GM19023 (cell line): ENCODE data around the gene C3orf70.

ENCODE experiments used
- ATAC-seq: cut with Tn5 transposase; IDR thresholded peaks from one replicate; pipeline ENCODE4 v1.9.1; 2021; ENCODE audit warnings: mild to moderate bottlenecking, moderate library complexity; ENCODE audit not compliant: unreplicated experiment

The C3orf70 gene

DNA sequence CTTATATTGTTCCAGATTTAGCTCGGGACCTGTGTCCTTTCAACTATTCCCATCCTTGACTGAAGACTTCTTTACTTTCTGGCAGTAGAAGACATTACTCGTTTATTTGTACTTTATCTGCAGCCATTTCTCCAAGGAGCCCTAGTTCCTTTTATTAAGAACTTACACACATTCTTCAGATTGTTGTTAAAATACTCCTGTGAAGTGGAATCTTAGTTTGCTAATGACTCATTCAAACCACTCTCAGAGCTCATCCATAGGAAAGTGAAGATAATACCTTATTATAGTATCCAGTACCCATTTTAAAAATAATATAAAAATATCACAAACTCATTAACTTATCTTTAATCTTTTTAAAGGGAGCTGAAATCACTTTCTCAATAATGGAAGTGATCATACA is 63.5 kb downstream of the C3orf70 start:
- ATAC-seq: no peak

- ATAC-seq: no peak
These were observed 65.4 kb downstream of the C3orf70 start for GRCh38 chr3:185087419-185087818.

DNA sequence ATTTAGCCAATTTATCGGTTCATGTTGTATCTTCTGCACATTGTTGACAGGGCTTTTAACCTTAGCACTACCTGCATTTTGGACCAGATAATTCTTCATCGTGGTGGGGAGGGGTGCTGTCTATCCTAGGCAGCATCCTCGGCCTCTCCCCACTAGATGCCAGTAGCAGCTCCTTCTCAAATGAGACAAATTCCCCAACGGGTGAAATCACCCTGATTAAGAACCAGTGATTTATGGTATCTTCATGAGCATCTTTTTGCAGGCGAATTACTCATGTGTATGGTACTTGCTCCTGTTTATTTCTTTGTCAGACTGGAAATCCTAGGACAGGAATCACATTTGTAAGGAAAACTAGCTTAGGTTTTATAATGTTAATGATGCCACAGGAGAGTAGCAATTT is 68.0 kb downstream of the C3orf70 start:
- no peak for ATAC-seq

- no peak for ATAC-seq
These were observed 68.5 kb downstream of the C3orf70 start for GRCh38 chr3:185084402-185084801.

DNA sequence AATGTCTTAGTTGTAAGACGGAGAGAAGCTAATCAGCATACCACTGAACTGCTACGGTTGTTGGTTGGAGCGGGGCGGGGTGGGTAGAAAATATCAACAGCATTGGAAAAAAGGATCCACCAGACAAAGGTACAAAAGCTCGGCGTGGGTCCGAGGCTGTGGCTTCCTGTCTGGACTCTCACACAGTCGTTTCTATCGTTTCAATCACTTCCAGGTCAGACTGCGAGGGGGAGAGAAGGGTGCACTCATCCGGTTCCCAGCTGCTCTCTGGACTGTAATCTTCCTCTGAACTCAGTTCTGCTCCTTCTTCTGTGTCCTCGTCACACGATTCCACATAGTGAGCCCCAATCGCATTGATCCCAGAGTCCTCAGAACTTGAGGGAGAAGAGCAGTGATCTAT is 70.0 kb downstream of the C3orf70 start:
- no peak for ATAC-seq

GRCh38 chr3:185082149-185082548 is 70.7 kb downstream of the C3orf70 start:
- ATAC-seq: no peak

GRCh38 chr3:185081521-185081920 is 71.3 kb downstream of the C3orf70 start:
- no peak for ATAC-seq

DNA sequence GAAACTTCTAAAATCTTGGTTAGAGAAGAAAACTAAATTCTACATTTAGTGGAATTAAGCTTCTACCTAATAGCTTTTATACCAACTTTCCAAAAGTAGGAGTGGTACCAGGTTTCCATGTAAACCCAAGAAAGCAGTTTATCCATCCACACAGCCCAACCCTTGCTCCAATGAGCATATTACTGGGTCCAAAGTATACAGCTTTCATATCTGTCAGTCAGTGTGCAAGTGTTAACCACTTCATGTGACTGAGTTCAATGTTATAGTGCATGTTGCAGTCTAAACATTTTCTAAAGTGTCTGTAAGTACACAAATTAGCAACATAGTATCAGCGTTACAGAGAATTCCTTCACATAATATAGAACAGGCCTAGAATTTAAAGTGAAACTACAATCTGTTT is 73.2 kb downstream of the C3orf70 start:
- no peak for ATAC-seq

DNA sequence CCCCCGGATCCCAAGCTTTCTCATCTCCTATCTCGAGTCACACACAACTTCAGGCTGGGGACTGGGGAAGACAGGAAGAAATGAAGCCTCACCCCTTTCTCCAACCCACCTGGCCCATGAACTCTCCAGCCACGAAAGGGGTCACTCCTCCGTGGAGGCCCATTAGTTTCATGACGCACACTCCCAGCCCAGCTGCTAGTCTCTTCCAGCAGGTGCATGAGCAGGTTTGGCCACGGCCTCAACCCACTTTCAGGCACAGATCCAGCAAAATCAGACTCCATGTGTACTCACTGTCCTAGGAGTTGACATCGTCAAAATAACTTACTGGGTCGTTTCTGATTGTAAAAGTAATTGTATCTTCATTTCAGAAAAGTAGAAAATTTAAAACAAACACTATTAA is 76.6 kb downstream of the C3orf70 start:
- ATAC-seq: no peak

GRCh38 chr3:185075547-185075946 is 77.3 kb downstream of the C3orf70 start:
- ATAC-seq: no peak

- no peak for ATAC-seq
These were observed 81.5 kb downstream of the C3orf70 start for GRCh38 chr3:185071287-185071800.

GRCh38 chr3:185070491-185071286 is 82.2 kb downstream of the C3orf70 start:
- ATAC-seq: no peak

- ATAC-seq: no peak
These were observed 83.5 kb downstream of the C3orf70 start for GRCh38 chr3:185069037-185070030.

- no peak for ATAC-seq
These were observed 85.7 kb downstream of the C3orf70 start for GRCh38 chr3:185067173-185067572.

DNA sequence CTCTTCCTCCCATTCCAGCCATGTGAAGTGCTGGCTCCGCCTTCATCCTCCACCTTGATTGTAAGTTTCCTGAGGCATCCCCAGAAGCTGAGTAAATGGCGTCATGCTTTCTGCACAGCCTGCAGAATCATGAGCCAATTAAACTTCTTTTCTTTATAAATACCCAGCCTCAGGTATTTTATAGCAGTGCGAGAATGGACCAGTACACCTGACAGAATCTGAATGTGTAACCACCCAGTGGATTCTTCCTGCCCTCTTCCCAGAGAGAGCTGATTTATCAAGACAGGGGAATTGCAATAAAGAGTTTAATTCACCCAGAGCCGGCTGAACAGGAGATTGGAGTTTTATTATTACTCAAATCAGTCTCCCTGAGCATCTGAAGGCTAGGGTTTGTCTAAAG is 86.6 kb downstream of the C3orf70 start:
- ATAC-seq: no peak

DNA sequence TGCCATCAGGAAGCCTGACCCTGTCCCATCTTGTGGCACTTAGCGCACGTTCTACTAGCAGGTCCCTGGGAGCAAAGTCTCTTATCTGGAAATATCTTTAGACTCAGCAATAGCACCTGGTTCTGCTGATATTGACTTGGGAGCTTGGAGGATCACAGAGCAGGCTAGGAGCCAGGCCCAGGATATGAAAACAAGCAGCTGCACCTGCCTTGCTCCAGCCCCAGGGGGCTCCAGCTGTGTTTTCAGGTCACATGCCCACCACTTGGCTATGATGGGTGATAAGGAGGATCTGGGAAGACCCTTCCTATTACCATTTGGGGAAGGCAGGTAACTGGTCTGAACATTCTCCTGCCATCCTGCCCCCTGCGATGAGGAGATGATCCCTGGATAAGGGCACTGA is 87.8 kb downstream of the C3orf70 start:
- no peak for ATAC-seq

DNA sequence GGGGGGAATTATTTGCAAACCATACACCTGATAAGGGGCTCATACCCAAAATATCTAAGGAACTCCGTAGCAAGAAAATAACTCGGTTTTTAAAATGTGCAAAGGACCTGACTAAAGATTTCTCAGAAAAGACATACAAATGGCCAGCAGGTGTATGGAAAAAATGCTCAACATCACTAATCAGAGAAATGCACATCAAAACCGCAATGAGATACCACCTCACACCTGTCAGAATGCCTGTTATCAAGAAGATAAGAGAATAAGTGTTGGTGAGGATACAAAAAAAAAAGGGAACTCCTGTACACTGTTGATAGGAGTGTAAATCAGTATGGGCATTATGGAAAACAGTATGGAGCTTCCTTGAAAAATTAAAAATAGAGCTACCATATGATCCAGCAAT is 89.4 kb downstream of the C3orf70 start:
- no peak for ATAC-seq

GRCh38 chr3:185062191-185062590 is 90.7 kb downstream of the C3orf70 start:
- ATAC-seq: no peak

DNA sequence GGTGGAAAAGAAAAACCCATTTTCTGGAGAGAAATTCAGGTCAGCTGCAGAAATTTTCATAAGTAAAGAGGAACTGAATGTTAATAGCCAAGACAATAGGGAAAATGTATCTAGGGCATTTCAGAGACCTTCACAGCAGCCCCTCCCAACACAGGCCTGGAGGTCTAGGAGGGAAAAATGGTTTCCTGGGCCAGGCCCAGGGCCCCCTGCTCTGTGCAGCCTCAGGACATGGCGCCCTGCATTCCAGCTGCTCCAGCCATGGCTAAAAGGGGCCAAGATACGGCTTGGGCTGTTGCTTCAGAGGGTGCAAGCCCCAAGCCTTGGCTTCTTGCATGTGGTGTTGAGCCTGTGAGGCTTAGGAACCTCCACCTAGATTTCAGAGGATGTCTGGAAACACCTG is 92.2 kb downstream of the C3orf70 start:
- no peak for ATAC-seq

GRCh38 chr3:185059766-185060165 is 93.1 kb downstream of the C3orf70 start:
- ATAC-seq: no peak

DNA sequence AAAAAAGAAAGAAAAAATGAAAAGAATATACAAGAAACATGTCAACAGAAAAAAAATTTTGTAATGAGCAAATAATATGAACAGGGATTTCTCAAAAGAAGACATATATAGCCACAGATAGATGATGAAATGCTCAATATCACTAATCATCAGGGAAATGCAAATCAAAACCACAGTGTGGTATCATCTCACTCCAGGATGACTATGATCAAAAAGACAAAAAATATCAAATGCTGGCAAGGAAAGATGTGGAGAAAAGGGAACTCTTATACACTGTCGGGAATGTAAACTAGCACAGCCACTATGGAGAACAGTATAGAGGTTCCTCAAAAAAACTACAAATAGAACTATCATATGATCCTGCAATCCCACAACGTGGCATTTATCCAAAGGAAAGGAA is 94.1 kb downstream of the C3orf70 start:
- ATAC-seq: no peak

GRCh38 chr3:185057829-185058228 is 95.0 kb downstream of the C3orf70 start:
- no peak for ATAC-seq
